ENCODE data around the gene PACC1.
"Not testable (repeated sequence)": the region's sequence is repeated elsewhere in the genome, so short reads cannot be mapped to it uniquely, and the experiment has no call there.

PACC1 gene

GRCh38 chr1:212395678-212396437 is 18.8 kb downstream of the PACC1 start:
- not testable (repeated sequence) for DNase-seq

GRCh38 chr1:212388985-212389716 is 25.5 kb downstream of the PACC1 start:
- DNase-seq = no peak

GRCh38 chr1:212386029-212386428 is 28.7 kb downstream of the PACC1 start:
- no peak for DNase-seq

GRCh38 chr1:212381397-212382035 is 33.2 kb downstream of the PACC1 start:
- DNase-seq = no peak

- no peak for DNase-seq
These were observed 35.3 kb downstream of the PACC1 start for GRCh38 chr1:212379366-212379765.

GRCh38 chr1:212377644-212378043 is 37.0 kb downstream of the PACC1 start:
- DNase-seq = no peak

GRCh38 chr1:212375986-212376385 is 38.7 kb downstream of the PACC1 start:
- DNase-seq = no peak

GRCh38 chr1:212368073-212368484 is 46.6 kb downstream of the PACC1 start:
- DNase-seq = peak; percentile 74

- no peak for DNase-seq
These were observed 47.1 kb downstream of the PACC1 start for GRCh38 chr1:212367474-212368072.

- DNase-seq = peak; percentile 28
These were observed 47.8 kb downstream of the PACC1 start for GRCh38 chr1:212366901-212367300.

GRCh38 chr1:212364985-212365384 is 49.7 kb downstream of the PACC1 start:
- DNase-seq = no peak

- DNase-seq = no peak
These were observed 54.7 kb downstream of the PACC1 start for GRCh38 chr1:212359794-212360479.

- DNase-seq = peak; percentile 68
These were observed 59.3 kb downstream of the PACC1 start for GRCh38 chr1:212355230-212355969.

- DNase-seq = no peak
These were observed 60.2 kb downstream of the PACC1 start for GRCh38 chr1:212354464-212354863.

- DNase-seq = no peak
These were observed 61.5 kb downstream of the PACC1 start for GRCh38 chr1:212353181-212353580.

- no peak for DNase-seq
These were observed 62.9 kb downstream of the PACC1 start for GRCh38 chr1:212351588-212352362.

- DNase-seq = no peak
These were observed 68.1 kb downstream of the PACC1 start for GRCh38 chr1:212346601-212347000.

- no peak for DNase-seq
These were observed 69.8 kb downstream of the PACC1 start for GRCh38 chr1:212344905-212345304.

GRCh38 chr1:212341090-212341489 is 73.6 kb downstream of the PACC1 start:
- no peak for DNase-seq

GRCh38 chr1:212329105-212329504 is 85.6 kb downstream of the PACC1 start:
- no peak for DNase-seq

GRCh38 chr1:212328248-212328647 is 86.4 kb downstream of the PACC1 start:
- DNase-seq = peak; percentile 16
